Measurements from ENCODE around the gene SORCS2.

SORCS2 gene

GRCh38 chr4:7384003-7384928, 191.9 kb downstream of the SORCS2 start:
- no peak overlapping the region for H3K27ac ChIP-seq
- TF ChIP-seq CTCF (conservative IDR thresholded peaks at IDR 0.05; ENCODE audit: low read depth): no peak
- no peak for DNase-seq (ENCODE audit: low spot score)
- POLR2A ChIA-PET (ENCODE audit: low non-redundant PET): no interaction called here
- CTCF ChIA-PET: no interaction called here

- POLR2A ChIA-PET (ENCODE audit: low non-redundant PET): no interaction called here
- CTCF ChIA-PET: no interaction called here
- no peak for DNase-seq (ENCODE audit: low spot score)
- H3K27ac ChIP-seq: no peak overlapping the region
- no peak for TF ChIP-seq CTCF (conservative IDR thresholded peaks at IDR 0.05; ENCODE audit: low read depth)
Measured at GRCh38 chr4:7384929-7385890, 192.9 kb downstream of the SORCS2 start.

GRCh38 chr4:7387925-7388324, 195.6 kb downstream of the SORCS2 start:
- DNase-seq (ENCODE audit: low spot score): no peak
- H3K27ac ChIP-seq: no peak overlapping the region
- ChIA-PET CTCF (no interaction called here), POLR2A (ENCODE audit: low non-redundant PET) (no interaction called here)
- TF ChIP-seq CTCF (conservative IDR thresholded peaks at IDR 0.05; ENCODE audit: low read depth): no peak

GRCh38 chr4:7388627-7389026, 196.3 kb downstream of the SORCS2 start:
- no peak overlapping the region for H3K27ac ChIP-seq
- POLR2A ChIA-PET (ENCODE audit: low non-redundant PET): no interaction called here
- CTCF ChIA-PET: no interaction called here
- TF ChIP-seq CTCF (conservative IDR thresholded peaks at IDR 0.05; ENCODE audit: low read depth): no peak
- DNase-seq (ENCODE audit: low spot score): no peak

- no peak for DNase-seq (ENCODE audit: low spot score)
- ChIA-PET CTCF (no interaction called here), POLR2A (ENCODE audit: low non-redundant PET) (no interaction called here)
- no peak for TF ChIP-seq CTCF (conservative IDR thresholded peaks at IDR 0.05; ENCODE audit: low read depth)
- H3K27ac ChIP-seq: no peak overlapping the region
Measured at GRCh38 chr4:7389101-7389701, 196.9 kb downstream of the SORCS2 start.

- H3K27ac ChIP-seq: no peak overlapping the region
- DNase-seq (ENCODE audit: low spot score): no peak
- TF ChIP-seq CTCF (conservative IDR thresholded peaks at IDR 0.05; ENCODE audit: low read depth): no peak
- ChIA-PET CTCF (interaction anchor here (0.5 kb wide), 1 partner anchor 73 kb away, joined by 3 read pairs; no protein-coding TSS in a partner anchor), POLR2A (ENCODE audit: low non-redundant PET) (no interaction called here)
Measured at GRCh38 chr4:7389719-7390118, 197.4 kb downstream of the SORCS2 start.

Measured in RWPE1 (cell line).